Measurements from ENCODE around the gene NDUFS5. TPM values are rescaled to one million over a fixed set of nuclear protein-coding genes. Genes with fewer than 3 reads are reported as not detected.

The NDUFS5 gene
- total RNA-seq, 6 experiments from 2014 or later: 86.2 to 352 (median 90.0) TPM

DNA sequence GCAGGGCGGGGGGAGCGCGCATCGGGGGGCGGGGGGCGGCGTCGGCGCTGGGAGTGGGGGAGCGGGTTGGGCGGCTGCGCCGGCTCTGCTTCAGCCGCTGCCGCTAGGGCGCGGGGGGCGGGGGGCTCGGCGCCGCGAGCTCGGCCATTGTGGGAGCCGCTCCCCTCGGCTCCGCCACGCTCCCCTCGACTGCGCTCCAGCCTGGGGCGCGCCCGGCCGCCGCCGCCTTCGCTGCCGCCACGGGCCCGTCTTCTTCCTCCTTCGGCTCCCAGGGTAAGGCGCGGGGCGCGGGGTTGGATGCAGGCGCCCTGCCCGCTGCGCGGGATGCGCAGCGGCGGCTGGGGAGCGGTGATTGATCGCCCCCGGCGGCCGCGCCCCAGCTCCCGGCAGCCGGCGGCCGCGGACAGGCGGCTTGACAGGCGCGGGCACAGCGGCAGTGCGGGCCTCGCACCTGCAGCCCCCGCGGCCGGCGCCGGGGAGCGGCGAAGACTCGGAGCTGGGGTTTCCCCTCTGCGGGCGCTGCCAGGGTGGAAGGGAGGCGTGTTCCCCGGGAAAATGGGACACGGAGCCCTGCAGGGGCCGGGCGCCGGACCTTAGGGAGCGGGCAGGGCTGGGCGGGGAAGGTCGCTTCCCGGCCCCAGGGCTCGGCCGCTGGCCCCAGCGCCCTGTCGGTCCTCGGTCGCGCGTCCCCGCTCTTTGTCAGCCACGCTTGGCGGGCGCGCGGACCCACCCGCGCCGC lies 55.3 kb downstream of the NDUFS5 start:
- DNase-seq: peak in 2 of 3 donors; percentile 25 to 52
- Histone ChIP-seq H3K9me3 (no peaks in the 10 kb centered on the region), H3K36me3 (no peaks in the 10 kb centered on the region), H3K4me3 (peak overlapping the region; percentile 33 to 52 (median 34)), H3K27me3 (no peaks in the 10 kb centered on the region), H3K4me1 (peaks cover 0 to 9% (median 2%) of the 10 kb centered on the region in 4 donors), H3K27ac (no peak overlapping the region)
- ATAC-seq: peak; percentile 18 to 43 (median 35)
- intact Hi-C loops (cut with DNase I): no loop called here
- 0% methylated on average over 1 of the region's 105 CpGs for WGBS (ENCODE audit: insufficient coverage, low coverage, low lambda C conversion rate, missing lambda C conversion rate)
- TF ChIP-seq POLR2A (IDR thresholded peaks at IDR 0.05): no peak
- TF ChIP-seq, protein P1, sequence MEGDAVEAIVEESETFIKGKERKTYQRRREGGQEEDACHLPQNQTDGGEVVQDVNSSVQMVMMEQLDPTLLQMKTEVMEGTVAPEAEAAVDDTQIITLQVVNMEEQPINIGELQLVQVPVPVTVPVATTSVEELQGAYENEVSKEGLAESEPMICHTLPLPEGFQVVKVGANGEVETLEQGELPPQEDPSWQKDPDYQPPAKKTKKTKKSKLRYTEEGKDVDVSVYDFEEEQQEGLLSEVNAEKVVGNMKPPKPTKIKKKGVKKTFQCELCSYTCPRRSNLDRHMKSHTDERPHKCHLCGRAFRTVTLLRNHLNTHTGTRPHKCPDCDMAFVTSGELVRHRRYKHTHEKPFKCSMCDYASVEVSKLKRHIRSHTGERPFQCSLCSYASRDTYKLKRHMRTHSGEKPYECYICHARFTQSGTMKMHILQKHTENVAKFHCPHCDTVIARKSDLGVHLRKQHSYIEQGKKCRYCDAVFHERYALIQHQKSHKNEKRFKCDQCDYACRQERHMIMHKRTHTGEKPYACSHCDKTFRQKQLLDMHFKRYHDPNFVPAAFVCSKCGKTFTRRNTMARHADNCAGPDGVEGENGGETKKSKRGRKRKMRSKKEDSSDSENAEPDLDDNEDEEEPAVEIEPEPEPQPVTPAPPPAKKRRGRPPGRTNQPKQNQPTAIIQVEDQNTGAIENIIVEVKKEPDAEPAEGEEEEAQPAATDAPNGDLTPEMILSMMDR (IDR thresholded peaks at IDR 0.05): no peak

DNA sequence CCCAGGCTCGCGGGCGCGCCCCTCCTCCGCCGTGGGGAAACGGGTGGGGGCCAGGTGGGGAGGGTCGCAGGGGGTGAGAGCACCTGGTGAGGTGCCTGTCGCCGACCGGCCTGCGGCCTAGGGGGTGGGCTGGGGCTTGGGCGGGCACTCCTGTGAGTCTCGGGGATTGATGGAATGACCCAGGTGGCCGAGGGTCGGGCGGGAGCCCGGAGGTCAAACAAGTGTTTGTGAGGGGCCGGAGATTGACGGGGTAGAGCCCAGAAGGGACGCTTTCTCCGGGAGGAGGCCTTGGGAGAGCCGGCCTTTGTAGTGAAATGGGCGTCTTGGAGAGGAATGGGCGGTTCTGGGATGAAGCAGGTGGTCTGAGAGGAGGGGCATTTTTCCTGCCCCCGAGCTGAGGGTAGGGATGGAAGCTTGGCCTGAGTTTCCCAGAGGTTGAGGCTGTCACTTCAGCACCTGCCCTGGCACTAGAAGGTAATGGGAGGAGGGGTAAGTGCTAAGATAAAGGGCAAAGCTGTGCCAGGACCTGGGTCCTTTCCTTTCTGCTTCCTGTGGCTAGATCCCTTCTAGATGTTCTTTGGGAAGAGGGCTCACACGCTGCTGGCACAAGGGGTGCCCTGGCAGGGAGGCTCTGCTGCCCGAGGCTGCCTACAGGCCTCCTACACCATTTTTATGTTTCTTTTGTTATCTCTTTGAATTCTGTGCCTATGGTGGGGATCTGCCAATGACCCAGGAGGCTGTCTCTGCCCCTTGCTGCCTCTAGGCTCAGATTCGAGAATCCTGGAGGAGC lies 56.1 kb downstream of the NDUFS5 start:
- Histone ChIP-seq H3K9me3 (no peaks in the 10 kb centered on the region), H3K27me3 (no peaks in the 10 kb centered on the region), H3K27ac (no peak overlapping the region), H3K36me3 (no peaks in the 10 kb centered on the region), H3K4me3 (peak overlapping the region; percentile 33 to 52 (median 34)), H3K4me1 (peaks cover 0 to 4% (median 0%) of the 10 kb centered on the region in 4 donors)
- DNase-seq: peak in 1 of 3 donors; percentile 44
- intact Hi-C loops (cut with DNase I): no loop called here
- TF ChIP-seq POLR2A (IDR thresholded peaks at IDR 0.05): no peak
- TF ChIP-seq, protein P1 (IDR thresholded peaks at IDR 0.05): no peak
- no peak for ATAC-seq
- WGBS (ENCODE audit: insufficient coverage, low coverage, low lambda C conversion rate, missing lambda C conversion rate): 49% methylated on average over 6 of the region's 29 CpGs

DNA sequence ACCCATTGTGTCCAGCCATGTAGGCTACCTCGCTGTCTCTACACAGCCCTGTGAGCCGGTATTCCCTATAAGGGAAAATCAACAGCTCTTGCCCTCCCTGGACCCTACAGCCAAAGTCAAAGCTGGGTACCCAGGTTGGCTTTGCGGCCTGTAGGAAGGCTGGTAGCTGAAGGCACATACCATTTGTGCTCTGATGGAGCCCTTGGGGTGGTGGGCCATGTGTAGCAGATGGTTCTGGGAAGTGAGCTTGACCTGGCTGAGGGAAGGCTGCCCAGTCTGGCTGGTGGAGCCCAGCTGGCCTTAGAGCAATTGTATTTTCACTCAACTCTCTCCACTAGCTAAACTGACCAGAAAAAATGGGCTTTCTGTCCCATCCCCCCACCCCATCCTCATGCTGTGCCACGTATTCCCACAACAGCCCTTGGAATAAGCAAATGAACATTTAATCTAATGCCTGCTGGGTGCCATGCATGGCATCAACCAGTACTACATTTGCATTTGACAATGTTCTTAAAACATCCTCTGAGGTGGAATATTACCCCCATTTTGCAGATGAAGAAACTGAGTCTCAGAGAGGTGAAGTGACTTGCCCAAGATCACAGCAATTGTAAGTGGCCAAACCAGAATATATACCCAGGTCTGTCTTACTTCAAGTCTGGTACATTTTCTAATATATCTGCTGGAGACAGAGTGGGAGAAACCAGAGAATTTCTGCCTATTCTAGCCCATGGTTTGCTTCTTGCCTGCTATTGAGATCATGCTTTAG lies 56.8 kb downstream of the NDUFS5 start:
- Histone ChIP-seq H3K4me1 (peaks cover 0 to 4% (median 0%) of the 10 kb centered on the region in 4 donors), H3K36me3 (no peaks in the 10 kb centered on the region), H3K27ac (no peak overlapping the region), H3K4me3 (no peak overlapping the region), H3K27me3 (no peaks in the 10 kb centered on the region), H3K9me3 (no peaks in the 10 kb centered on the region)
- TF ChIP-seq, protein P1 (IDR thresholded peaks at IDR 0.05): no peak
- TF ChIP-seq POLR2A (IDR thresholded peaks at IDR 0.05): no peak
- no peak for ATAC-seq
- intact Hi-C loops (cut with DNase I): no loop called here
- DNase-seq: peak in 1 of 3 donors; percentile 16
- WGBS (ENCODE audit: insufficient coverage, low coverage, low lambda C conversion rate, missing lambda C conversion rate): 100% methylated on average over 1 of the region's 4 CpGs

DNA sequence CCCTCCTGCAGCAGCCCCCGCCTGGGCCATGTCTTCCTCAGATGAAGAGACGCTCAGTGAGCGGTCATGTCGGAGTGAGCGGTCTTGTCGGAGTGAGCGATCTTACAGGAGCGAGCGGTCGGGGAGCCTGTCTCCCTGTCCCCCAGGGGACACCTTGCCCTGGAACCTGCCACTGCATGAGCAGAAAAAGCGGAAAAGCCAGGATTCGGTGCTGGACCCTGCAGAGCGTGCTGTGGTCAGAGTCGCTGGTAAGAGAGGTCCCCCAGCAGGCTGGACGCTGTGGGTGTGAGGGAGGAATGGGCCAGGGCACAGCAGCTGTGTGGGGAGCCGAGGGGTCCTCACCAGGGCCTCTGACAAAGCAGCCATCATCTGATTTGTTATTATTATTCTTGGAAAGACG lies 58.0 kb downstream of the NDUFS5 start:
- WGBS (ENCODE audit: insufficient coverage, low coverage, low lambda C conversion rate, missing lambda C conversion rate): 70% methylated on average over 4 of the region's 17 CpGs
- H3K9me3 ChIP-seq: no peaks in the 10 kb centered on the region
- intact Hi-C loops (cut with DNase I): no loop called here
- DNase-seq: no peak
- TF ChIP-seq, protein P1 (IDR thresholded peaks at IDR 0.05): no peak
- TF ChIP-seq POLR2A (IDR thresholded peaks at IDR 0.05): no peak
- H3K4me1 ChIP-seq: peaks cover 0 to 4% (median 0%) of the 10 kb centered on the region in 4 donors
- no peaks in the 10 kb centered on the region for H3K27me3 ChIP-seq
- H3K4me3 ChIP-seq: no peak overlapping the region
- no peak overlapping the region for H3K27ac ChIP-seq
- H3K36me3 ChIP-seq: no peaks in the 10 kb centered on the region
- ATAC-seq: no peak
